ENCODE data around the gene LRCH4.
"Not testable (repeated sequence)": the region's sequence is repeated elsewhere in the genome, so short reads cannot be mapped to it uniquely, and the experiment has no call there.

Gene LRCH4

DNA sequence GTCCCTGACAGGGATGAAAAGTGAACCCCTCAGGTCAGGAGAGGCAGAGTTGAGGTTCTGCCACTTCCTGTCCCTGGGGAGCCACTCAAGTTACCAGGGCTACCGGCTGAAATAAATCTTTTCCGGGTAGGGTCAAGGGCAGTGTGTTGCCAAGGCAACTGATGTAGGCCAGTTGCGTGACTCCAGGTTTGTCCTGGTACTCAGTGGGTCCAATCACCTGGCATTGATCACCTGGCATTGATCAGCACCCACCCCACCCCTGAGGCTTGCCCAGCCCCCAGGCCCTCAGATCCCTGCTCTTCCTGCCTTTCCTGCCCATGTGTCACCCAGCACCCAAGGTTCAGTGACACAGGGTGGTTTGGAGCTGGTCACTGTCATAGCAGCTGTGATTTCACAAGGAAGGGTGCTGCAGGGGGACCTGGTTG, 18.2 kb downstream of the LRCH4 start:
- no peak for DNase-seq (ENCODE audit: low read depth, low spot score)

GRCh38 chr7:100567031-100567730, 18.7 kb downstream of the LRCH4 start:
- DNase-seq (ENCODE audit: low read depth, low spot score) = no peak

- DNase-seq (ENCODE audit: low read depth, low spot score) = no peak
Observed at GRCh38 chr7:100566018-100566531, 19.9 kb downstream of the LRCH4 start.

DNA sequence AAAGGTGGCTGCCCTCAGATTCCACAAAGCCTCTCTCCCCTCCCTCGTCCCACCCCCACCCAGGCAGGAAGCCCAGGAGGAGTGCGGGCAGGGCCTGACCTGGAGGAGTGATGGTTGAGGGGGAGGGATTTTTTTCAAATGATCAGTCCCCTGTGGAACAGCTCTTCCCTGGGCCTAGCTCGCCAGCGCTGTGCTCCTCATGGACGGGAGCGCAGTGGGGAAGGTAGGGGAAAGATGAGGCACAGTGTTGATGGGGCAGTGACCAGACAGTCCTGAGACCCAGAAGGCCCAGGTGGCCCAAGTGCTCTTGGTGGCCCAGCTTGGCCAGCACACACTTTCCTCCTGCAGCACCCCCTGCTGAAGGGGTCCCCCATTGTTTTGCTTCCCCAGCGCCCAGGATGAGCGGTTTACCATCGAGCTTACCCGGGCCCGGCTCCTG, 20.8 kb downstream of the LRCH4 start:
- DNase-seq (ENCODE audit: low read depth, low spot score) = no peak

- not testable (repeated sequence) for DNase-seq (ENCODE audit: low read depth, low spot score)
Observed at GRCh38 chr7:100564405-100564804, 21.5 kb downstream of the LRCH4 start.

- DNase-seq (ENCODE audit: low read depth, low spot score) = no peak
Observed at GRCh38 chr7:100563809-100564400, 22.0 kb downstream of the LRCH4 start.

DNA sequence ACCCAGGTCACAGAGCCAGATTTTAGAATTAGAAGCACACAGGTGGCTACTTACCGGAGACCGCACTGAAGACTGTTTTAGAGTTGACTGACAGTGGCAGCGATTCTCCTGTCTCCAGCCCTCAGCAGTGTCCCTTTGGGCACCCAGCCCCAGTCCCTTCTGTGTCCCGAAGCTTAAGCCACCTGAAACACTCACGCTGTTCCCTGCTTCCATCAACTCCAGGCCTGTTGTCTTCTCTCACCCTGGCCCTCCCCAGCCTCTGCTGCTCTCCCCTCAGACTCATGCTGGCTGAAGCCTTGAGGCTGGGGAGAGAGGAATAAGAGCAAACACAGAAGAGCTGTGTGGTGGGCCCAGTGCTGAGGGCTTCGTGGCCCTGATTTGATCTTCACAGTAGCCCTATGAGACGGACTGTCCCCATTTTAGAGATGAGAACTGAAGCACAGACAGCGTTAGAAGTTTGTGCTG, 22.8 kb downstream of the LRCH4 start:
- no peak for DNase-seq (ENCODE audit: low read depth, low spot score)

DNA sequence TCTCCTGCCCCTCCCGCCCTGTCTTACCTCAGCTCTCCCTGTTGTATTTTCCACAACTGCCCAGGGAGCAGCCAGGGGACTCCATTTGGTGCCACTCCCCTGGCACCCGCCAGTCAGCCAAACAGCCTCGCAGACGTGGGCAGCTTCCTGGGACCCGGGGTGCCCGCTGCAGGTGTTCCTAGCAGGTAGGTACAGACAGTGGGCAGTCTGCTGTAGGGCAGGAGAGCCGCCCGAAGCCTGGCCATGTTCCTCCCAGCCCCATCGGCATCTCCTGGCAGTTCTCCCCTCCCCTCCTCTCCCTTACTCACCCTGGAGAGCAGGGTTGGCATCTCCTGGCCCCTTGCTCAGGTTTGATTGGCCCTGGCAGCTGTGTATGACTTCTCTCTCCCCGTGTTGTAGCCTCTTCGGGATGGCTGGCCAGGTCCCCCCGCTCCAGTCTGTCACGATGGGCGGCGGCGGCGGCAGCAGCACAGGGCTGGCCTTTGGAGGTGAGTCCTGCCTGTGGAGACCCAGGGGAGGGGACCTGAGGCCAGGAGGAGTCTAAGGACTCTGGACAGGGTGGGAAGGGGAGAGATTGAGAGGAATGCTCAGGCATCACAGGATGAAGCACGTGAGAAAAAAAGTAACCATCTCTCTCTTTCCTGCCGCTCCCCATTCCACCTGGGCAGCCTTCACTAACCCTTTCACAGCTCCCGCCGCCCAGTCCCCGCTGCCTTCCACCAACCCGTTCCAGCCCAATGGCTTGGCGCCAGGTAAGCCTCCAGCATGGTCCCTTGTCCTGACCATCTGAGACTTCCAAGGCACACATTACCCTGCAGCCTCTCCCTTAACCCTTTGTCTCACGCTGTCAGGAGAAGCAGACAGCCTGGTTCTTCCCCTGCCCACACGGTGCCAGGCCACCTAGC, 23.5 kb downstream of the LRCH4 start:
- no peak for DNase-seq (ENCODE audit: low read depth, low spot score)

DNA sequence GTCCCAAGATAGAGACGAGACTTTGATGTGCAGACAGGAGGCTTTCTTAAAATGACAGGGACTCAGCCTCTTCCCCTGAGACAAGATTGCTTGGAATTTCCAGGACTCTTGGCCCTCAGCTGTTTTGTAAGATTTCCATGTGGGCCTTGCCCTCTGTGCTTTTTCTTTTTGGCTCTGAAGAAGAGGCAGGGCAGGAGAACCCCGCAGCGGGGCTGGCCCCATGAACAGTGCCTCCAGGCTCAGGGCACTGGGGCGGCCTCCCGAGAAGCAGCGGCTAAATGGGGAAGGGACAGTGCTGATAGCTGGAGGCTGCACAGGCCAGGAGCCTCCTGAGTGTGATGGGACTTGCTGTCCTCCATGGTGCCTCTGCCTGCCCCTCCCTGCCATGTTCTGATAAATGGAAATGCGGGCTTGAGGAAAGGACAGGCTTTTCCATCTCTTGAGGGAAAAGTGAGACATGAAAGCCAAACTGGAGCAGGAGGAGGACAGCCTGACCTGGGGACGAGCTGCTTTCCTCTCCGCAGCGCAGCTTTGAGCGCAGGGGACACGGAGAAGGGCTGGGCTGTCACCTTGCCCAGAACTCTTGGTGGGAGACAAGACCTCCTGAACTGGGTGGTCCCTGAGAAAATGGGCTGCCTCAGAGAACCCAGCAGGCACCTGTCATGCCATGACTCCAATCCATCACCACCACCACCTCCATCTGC, 24.3 kb downstream of the LRCH4 start:
- DNase-seq (ENCODE audit: low read depth, low spot score) = no peak

GRCh38 chr7:100559127-100559526, 26.8 kb downstream of the LRCH4 start:
- DNase-seq (ENCODE audit: low read depth, low spot score) = no peak

- no peak for DNase-seq (ENCODE audit: low read depth, low spot score)
Observed at GRCh38 chr7:100556541-100556940, 29.4 kb downstream of the LRCH4 start.

- DNase-seq (ENCODE audit: low read depth, low spot score) = no peak
Observed at GRCh38 chr7:100555701-100556100, 30.2 kb downstream of the LRCH4 start.

DNA sequence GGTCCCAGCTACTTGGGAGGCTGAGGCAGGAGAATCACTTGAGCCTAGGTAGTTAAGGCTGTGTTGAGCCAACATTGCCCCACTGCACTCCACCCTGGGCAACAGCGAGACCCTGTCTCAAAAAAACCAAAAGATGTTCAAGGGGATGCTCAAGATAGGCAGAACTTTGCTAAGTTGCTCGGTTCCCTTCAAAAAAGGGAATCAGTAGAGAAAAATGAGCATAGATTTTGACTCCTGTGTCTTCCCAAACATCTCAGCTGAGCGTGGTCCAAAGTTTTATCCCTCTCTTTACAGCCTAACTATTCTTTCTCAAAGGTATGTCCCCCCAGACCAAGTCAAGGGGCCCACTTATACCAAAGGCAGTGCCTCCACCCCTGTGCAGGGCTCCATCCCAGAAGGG, 32.9 kb downstream of the LRCH4 start:
- DNase-seq (ENCODE audit: low read depth, low spot score) = no peak

DNA sequence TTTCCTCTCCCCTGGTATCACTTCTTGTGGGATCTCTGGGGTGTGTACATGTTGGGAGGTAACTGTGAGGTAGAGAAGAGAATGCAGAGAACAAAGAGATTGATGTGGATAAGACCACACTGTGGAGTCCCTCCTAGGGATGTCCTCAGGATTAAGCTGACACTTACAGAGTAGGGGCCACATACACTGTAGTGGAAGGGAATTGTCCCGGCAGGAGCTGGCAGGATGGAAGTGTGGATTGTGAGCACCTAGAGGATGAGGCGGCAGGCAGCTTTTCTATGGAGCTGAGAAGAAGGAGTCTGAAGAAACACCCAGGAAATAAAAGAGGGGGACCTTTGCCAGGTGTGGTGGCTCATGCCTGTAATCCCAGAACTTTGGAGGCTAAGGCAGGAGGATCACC, 33.4 kb downstream of the LRCH4 start:
- no peak for DNase-seq (ENCODE audit: low read depth, low spot score)

- DNase-seq (ENCODE audit: low read depth, low spot score) = not testable (repeated sequence)
Observed at GRCh38 chr7:100548446-100548845, 37.5 kb downstream of the LRCH4 start.

- no peak for DNase-seq (ENCODE audit: low read depth, low spot score)
Observed at GRCh38 chr7:100547872-100548271, 38.1 kb downstream of the LRCH4 start.

- DNase-seq (ENCODE audit: low read depth, low spot score) = no peak
Observed at GRCh38 chr7:100546926-100547800, 38.8 kb downstream of the LRCH4 start.

- DNase-seq (ENCODE audit: low read depth, low spot score) = no peak
Observed at GRCh38 chr7:100546129-100546925, 39.6 kb downstream of the LRCH4 start.

DNA sequence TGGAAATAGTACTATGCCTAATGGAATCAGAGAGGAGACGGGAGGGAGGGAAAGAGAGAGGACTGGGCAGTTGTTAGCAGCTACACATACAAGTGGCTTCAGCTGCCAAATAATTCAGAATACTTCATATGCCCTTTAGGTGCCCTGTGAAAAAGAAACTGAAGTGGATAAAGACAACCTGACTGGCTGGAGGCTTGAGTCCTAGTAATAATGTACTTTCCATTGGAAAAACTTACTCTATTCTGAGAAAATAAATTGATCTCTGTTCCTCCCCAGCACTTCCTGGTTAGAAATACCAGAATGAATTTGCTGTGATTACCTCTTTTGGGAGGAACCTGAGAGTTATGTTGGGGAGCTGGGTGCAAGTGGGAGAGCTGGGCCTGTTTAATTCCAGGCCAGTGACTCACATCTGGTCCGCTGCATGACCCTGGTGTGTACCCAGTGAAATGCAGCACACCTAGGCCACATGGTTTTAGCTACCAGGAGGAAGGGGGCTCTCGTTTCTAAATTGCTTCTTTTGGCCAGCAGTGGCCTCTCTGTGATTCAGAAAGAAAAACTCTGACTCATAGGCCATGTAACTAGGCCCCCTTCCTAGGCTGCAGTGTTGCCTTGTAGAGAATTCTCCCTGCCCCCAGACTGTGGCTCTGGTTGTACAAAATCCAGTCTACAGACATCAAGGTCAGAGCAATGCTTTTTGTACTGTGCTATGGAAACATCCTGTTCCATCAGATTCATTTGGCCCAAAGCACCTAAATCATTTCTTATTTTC, 40.4 kb downstream of the LRCH4 start:
- peak; percentile 74 for DNase-seq (ENCODE audit: low read depth, low spot score)

All from smooth muscle cell of the brain vasculature (primary cell).